ENCODE results near the gene IQSEC1.
"Not testable (repeated sequence)": the region's sequence is repeated elsewhere in the genome, so short reads cannot be mapped to it uniquely, and the experiment has no call there.

Gene IQSEC1

DNA sequence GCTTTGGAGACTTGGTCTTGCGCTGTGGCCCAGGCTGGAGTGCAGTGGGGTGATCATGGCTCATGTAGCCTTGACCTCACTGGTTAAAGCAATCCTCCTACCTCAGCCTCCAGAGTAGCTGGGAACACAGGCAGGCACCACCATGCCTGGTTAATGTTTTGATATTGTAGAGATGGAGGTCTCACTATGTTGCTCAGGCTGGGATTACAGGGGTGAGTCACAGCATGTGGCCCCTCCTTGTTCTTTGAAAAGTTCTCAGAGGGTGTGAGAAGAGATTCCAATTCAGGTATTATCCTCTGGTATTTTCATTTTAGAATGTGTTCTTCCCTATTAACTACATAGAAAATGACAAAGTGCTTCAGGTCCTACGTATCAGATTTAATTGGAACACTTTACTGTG, 180.0 kb downstream of the IQSEC1 start:
- no peak for DNase-seq (ENCODE audit: low read depth)

DNA sequence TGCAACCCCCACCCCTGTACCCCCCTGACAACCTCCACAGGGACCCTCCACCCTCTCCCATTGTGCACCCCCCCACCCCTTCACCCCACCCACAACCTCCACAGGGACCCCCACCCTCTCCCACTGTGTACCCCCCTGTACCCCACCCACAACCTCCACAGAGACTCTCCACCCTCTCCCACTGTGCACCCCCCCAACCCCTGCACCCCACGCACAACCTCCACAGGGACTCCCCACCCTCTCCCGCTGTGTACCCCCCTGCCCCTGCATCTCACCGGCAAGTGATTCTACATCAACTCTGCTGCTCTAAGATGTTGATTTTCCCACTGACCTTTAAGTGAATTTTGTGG, 180.4 kb downstream of the IQSEC1 start:
- DNase-seq (ENCODE audit: low read depth): no peak

DNA sequence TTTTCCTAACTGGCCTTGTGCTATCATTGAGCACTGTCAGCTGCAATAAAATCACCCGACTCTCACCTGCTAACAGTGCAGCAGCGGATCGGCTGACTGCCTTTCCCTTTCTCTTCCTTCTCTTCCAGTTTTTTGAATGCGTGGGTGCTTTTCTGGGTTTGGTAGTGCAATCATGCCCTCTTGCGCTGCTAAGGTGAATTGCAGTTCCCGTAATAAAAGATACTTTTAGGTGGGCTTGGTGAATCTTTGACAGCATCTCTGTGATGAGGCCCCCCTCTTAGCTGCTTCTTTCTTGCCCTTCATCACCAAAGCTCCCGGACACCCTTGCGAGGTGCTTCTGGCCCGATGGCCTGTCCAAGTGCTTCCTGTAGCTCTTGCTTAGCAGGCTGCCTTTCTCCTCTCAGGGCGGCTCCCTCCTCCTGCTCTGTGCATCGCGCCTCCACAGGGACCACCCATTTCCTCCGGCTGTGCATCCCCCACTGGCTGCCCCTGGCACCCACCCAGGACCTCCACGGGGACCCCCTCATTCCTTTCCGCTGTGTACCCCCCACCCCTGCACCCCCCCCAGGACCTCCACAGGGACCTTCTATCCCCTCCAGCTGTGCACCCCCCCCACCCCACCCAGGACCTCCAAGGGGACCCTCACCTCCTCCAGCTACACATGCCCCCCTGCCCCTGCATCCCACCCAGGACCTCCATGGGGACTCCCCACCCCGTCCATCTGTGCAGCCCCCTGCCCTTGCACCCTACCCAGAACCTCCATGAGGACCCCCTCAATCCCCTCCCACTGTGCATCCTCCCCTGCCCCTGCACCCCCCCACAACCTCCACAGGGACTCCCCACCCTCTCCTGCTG, 181.0 kb downstream of the IQSEC1 start:
- peak; percentile 20 for DNase-seq (ENCODE audit: low read depth)

DNA sequence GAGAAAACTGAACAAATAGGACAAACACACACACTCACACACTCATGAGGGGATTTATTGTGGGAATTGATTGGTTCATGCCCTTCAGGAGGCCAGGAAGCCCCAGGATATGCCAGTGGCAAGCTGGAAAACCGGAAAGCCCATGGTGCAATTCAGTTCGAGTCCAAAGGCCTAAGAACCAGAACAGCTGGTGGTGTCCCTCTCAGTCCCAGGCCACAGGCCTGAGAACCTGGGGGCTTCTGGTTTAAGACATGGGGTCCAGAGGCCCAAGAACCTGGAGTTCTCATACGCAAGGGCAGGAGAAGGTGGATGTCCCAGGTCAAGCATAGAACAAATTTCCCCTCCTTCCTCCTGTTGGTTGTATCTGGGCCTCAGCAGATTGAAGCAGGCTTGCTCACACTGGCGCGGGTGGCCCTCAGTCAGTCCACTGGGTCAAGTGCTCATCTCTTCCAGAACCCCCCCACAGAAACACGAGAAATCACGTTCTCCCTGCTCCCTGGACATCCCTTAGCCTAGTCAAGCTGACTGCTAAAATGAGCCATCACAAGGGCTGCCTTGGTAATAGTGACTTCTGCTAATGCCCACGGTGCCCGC, 181.7 kb downstream of the IQSEC1 start:
- no peak for DNase-seq (ENCODE audit: low read depth)

DNA sequence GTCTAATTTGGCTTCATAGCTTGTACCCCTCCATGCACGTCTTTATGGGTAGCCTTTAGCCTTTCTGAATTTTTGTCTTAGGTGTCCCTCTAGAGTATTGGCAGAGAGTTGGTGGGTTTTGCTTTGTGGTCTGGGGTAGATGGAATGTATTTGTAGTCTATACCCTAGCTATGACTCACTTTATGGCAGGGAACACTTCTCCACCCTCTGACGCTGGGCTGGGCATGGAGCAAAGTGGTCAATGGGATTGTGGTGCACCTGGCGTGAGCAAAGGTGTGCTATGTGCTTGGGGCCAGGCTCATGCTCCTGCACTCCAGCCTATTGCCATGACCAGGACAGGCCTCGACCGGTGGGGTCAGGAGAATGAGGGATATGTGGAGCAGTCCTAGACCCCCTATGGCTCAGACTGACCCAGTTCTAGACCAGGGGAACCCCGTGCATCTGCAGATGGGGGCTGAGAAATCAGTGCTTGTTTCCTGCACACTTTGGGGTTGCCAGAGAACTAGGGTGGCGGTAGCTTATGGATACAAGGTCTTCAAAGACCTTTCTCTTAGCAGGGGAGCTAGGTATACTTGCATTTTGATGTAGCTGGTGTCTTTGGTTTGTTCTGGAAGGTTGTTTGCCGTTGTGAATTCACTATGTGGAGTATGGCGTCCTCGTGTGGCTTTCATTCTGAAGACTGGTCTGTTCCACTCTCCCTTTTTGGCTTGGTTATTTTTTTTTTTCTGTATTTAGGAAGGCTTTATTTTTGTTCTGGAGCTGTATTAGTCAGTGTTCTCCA, 182.4 kb downstream of the IQSEC1 start:
- no peak for DNase-seq (ENCODE audit: low read depth)

DNA sequence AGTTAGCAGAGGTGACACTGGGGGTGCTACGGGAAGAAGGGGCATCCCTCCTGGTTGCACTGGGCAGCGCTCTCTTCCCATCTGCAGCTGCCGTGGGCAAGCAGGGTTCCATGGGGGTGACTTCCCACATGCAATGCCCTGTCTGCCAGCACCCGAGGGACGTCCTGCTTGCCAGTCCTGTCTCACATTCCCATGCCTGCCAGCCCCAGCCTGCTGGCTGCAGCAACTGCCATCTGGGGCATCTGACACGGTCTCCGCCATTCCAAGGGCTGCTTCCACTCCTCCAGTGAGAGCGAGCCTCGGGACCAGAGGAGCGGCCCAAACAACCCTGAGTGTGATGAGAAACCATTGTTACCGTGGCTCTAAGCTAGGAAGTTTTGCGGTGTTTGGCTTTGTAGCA, 186.5 kb downstream of the IQSEC1 start:
- DNase-seq (ENCODE audit: low read depth): no peak

DNA sequence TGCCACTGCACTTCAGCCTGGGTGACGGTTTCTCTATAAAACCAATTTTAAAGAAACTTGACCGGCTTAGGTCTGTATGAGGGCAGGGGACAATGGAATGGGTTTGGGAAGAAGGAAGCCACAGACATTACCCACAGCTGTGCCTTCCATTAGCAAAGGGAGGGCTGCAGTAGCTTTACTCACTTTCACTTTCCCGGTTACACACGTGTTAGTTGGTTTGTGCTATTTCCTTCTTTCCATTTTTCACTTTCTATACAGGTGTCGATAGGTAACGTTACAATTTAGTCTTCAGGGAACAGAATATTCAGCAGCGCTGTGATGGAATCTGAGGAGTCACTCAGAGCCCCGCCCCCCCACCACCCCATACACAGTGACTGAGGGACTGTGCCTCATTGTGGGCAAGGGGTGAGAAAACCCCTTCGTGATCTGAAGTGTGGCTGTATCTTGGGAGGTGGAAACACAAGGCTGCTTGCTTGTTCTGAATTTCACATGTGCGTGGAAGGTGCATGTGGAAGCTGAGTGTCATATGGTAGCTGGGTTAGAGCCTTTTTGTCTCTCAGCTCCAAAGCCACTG, 187.0 kb downstream of the IQSEC1 start:
- no peak for DNase-seq (ENCODE audit: low read depth)

DNA sequence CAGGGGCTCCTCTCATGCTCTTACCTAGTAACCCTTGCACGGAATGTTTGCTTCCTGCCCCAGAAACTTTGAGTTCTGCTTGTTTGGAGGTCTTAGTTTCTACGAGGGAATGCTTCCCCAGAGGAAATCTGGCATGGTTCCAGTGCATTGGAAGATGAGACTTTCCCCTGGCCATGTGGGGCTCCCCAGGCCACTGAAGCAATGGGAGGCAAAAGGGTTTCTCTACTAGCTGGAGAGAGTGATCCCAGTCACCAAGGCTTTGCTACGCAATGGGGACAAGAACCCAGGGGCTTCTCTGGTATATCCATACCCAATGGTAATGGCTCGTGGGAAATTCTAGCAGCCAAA, 187.7 kb downstream of the IQSEC1 start:
- DNase-seq (ENCODE audit: low read depth): no peak

DNA sequence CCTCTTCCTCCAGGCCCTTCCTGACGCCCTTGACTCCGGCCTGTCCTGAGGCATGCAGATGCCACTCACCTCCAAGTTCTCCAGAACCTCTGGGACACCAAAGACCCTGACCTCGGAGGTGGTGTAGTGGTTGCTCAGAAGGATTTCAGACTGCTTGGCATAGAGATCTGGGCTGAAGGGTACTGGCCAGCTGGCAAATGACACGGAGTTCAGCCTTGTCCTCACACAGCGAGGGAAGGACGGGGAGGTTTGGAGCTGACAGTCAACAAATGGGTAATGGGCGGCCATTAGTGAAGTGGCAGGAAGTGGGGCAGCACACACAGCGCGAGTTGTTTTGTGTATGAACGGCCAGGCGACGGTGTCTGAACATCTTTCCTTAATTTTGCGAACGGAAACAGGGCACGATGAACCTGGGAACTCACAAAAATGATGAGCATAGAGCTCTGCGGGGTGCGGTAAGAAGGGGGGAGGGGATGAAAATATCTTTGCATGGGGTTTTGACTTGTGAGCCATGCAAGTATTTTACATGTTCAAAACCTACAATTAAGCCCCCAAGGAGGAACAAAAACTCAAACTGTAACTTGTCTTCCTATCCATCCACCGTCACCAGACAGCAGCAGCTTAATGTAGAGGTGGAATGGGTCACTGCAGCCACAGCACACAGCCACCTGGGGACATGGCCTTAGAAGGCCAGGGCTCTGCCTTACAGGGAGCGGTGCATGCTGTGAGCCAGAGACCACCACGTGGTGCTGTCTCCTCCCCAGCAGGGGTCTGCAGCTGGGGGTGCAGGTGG, 188.2 kb downstream of the IQSEC1 start:
- no peak for DNase-seq (ENCODE audit: low read depth)

DNA sequence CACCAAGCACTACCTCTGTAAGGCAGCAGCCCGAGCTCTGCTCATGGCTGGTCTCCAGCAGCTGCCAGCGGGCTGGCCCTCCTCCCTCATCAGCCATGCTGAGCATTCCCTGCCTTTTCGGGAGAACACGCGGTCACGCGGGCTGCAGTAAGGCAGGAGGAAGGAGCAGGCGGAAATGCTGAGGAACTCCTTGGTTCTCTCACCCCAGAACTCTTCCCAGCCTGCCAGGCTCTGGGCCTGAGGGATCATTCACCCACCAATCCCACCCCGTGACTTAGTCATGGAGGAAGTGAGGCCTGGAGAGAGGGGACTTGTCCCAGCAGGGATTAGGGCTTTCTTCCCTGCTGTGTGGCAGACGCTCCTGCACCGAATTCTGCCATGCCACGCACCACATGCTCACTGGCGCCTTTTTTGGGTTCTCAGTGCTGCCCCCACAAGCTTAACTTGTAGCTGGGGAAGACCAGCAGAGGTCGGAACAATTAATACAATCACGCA, 189.0 kb downstream of the IQSEC1 start:
- DNase-seq (ENCODE audit: low read depth): no peak

DNA sequence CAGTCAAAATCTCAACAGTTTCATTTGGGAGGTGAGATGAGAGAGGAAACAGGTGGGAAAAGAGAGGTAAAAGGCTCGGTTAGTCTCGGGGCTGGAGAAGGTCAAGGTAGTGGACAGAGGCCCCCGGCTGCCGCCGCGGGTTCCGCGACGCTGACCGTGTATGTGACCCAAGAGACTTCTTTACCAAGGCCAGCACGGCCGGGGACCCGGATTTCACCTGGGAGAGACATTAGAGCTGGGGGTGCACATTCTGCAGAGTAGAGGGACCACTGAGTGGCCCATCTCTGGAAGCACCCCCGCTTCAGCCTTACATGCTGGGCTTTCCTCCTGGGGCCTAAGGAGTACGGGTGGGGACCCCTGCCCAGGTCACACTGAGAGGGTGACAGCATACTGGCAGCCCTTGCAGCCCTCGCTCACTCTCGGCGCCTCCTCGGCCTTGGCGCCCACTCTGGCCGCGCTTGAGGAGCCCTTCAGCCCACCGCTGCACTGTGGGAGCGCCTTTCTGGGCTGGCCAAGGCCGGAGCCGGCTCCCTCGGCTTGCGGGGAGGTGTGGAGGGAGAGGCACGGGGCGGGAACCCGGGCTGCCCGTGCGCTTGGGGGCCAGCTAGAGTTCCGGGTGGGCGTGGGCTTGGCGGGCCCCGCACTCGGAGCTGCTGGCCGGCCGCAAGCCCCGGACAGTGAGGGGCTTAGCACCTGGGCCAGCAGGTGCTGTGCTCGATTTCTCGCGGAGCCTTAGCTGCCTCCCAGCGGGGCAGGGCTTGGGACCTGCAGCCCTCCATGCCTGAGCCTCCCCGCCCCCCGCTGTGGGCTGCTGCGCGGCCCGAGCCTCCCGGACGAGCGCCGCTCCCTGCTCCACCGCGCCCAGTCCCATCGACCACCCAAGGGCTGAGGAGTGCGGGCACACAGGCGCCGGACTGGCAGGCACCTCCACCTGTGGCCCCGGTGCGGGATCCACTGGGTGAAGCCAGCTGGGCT, 190.6 kb downstream of the IQSEC1 start:
- no peak for DNase-seq (ENCODE audit: low read depth)

DNA sequence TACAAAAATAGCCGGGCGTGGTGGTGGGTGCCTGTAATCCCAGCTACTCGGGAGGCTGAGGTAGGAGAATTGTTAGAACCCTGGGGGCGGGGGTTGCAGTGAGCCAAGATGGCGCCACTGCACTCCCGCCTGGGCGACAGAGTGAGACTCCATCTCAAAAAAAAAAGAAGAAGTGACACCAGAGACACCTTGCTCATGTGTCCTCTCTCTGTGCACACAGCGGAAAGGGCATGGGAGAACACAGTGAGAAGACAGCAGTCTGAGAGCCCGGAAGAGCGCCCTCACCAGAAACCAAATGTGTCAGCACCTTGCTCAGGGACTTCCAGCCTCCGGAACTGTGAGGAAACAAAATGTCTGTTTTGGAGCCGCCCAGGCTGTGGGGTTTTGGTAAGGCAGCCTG, 191.4 kb downstream of the IQSEC1 start:
- not testable (repeated sequence) for DNase-seq (ENCODE audit: low read depth)

DNA sequence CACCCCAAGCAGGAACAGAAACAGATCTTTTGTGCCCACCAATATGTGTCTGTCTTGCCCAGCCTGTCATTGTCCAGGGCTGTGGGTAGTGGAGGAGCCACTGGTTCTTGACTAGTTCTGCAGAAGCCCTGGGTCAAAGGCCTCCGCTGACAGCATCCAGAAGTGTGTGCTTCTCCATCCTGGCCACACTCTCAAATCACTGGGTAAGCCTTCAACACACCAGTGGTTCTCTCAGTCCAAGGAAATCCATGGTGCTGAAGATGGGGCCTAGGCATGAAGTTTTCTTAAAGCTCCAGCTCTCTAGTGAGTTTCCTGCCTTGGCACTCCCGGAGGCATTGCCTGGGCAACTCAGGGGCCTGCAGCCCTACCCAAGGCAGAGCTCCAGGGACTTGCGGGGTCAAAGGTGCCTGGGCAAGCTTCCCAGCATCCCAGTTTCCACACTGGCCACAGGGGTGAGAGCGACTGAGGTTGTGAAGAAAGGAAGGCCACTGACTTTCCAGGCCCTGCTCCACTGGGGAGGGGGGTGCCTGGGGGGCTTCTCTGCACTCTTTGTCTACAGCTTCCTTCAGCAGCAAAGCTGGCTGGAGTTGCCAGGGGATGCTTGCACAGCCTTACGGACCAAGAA, 193.9 kb downstream of the IQSEC1 start:
- DNase-seq (ENCODE audit: low read depth): no peak

DNA sequence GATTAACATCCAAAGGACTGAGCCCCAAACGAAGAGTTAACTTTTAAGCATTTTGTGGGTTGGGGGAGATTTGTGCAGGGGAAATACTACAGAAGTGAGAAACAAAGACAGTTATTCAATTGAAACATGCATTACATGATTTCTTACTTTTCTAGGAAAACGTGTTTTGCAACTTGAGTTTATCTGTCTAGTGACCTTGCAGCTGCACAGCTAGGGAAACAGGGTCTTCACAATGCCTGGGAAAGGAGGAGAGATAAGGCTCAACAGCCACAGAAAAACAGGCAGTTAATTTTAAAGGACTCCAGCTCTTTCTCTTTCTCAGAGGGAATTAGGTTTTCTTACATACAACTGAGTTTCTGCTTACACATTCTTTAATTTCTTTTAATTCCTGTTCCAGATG, 194.5 kb downstream of the IQSEC1 start:
- not testable (repeated sequence) for DNase-seq (ENCODE audit: low read depth)

DNA sequence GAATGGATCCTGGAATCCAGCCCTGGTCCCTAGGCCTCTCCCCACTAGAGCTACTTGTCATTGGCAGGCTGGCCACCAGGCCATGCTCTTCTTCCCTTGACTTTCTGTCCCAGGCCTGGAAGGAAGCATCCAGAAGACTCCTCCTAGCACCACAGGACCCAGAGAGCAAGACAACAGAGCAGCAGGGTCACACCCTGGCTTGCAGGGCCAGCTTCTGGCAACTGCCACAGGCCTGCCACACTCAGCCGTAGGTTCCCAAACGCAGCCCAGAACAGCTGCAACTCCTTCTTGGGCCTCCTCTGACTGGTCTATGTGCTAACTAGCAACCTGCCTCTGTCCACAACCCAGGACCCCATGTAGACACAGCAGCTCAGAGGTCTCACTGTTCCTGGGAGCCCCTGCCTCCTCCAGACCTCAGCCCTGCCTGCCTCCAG, 195.1 kb downstream of the IQSEC1 start:
- no peak for DNase-seq (ENCODE audit: low read depth)

DNA sequence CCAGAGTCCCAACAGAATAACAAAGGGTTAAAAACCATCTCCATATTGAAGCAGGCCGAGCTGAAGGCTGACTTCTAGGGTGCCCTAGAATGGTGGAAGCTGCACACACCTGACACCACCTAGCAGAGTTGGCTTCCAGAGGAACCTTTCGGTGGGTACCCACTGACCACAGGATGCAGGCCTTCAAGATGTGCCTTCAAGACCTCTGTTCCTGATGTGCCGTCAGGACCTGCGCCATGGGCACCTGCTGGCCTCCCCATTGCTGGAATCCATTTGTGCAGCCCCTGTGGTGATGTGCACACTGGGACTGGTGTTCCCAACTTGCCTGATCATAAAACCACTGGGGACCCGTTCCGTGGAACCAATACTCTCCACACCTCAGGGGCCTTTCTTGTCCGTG, 196.2 kb downstream of the IQSEC1 start:
- no peak for DNase-seq (ENCODE audit: low read depth)

DNA sequence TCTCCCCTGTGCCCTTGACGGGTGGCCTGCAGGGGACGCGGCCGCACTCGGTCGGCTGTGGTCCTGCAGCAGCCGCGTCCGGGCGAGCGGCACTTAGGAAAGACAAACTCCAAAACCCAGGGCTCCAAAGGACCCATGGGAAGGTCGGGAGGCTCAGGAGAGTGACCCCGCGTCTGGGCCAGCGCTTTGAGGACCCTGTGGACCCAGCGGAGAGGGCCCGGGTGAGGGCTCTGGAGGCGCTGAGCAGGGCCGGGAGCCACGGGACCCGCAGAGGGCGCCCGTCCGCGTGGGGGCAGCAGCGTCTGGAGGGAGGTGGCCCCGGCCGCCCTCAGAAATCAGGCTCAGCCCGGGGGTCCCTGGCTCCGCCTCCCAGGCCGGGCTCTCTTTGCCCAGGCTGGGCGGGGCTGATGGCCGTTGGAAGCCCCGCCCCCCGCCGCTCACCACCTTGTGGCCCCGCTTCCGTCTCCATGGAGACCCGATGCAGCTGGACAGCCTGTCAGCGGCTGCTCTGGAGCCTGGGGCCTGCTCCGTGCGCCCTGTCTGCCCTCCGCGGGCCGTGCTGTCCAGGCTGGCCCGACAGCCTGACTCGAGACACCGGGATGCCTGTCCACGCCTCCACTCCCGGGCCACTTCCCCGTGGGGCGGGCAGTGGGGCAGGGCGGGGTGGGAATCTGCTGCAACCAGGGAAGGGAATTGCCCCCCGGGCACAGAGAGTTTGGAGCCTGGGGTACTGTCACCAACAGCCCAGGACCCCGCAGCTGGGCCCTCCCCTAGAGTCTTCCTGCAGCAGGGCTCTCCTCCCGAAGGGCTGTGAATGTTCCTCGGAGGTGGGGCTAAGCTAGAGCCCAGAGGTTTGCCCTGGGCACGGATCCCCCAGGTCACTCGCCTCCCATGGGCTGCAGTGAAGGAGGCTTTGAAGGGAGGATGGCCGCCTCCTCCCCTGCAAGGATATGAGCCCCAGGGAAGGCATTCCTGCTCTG, 197.1 kb downstream of the IQSEC1 start:
- DNase-seq (ENCODE audit: low read depth): no peak

DNA sequence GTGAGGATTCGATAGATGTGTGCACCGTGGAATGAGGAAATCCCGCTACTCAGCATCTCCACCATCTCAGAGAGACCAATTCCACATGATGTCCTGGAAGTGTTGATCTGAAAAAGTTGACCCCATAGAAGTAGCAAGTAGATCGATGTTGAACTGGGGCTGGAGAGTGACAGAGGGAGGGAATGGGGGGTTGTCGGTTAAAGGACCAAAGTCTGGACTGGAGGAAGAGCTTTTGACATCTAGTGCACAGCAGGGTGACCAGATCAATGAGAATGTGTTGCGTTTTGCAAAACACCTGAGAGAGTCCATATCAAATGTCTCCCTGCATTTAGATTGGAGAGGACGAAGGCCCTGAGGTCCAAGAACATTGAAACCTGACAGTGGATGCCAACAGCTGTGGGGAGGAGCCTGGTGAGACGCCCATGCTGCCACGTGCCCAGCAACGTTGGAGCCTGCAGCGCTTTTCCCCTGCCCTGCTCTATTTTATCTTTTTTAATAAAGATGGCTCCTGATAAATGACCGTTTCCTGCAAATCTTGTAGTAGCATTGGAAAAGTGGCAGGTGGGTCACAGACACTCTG, 201.7 kb downstream of the IQSEC1 start:
- DNase-seq (ENCODE audit: low read depth): no peak

DNA sequence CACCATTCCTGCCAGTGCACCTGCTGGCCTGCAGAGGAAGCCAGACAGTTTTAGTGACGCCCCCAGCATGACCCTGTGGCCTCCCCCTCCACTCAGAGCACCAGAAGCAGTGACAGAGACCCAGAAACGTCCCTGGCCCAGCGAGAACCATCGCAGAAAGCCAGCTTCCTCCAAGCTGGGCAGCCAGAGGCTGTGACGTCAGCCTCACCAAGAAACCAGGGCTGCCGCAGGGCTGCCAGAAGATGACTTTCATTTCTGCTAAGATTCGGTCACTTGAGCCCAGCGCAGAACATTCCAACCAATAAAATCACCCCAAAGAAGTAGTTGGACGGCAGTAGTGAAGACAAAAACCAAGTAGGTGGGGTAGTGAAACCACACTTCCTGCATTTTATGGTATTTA, 202.3 kb downstream of the IQSEC1 start:
- no peak for DNase-seq (ENCODE audit: low read depth)
